CD4-positive, alpha-beta memory T cell (primary cell): ENCODE data around the gene ARAP1. TPM values are rescaled to one million over a fixed set of nuclear protein-coding genes. Genes with fewer than 3 reads are reported as not detected.

Source experiments
- CTCF ChIA-PET: fragments of 350-600 bp; sonication (Branson Sonifier 250); formaldehyde crosslinking; loops from one replicate; lab custom pipeline; 2021; ENCODE audit warnings: inconsistent platforms; ENCODE audit not compliant: partially characterized antibody; lab: Charles Lee
- POLR2A ChIA-PET: fragments of 350-600 bp; sonication (Branson Sonifier 250); formaldehyde crosslinking; loops from one replicate; lab custom pipeline; 2021; ENCODE audit not compliant: partially characterized antibody; lab: Charles Lee
- DNase-seq, 5 donors: peaks; one replicate each; pipeline versions ENCODE4 v3.0.0 to v3.0.0-alpha.2; 2020 to 2022; ENCODE audit warnings: mixed read lengths in 1 of 5
- H3K27ac ChIP-seq: one replicate; pipeline ENCODE4 v1.7.0; 2013; ENCODE audit warnings: low read depth, low read length
- H3K27me3 ChIP-seq: 2 replicates; pipeline ENCODE4 v1.7.0; 2013; ENCODE audit warnings: mild to moderate bottlenecking, low read length, moderate library complexity; ENCODE audit not compliant: insufficient read depth
- H3K36me3 ChIP-seq: 2 replicates; pipeline ENCODE4 v1.7.0; 2013; ENCODE audit warnings: mild to moderate bottlenecking, low read length, moderate library complexity; ENCODE audit not compliant: insufficient read depth
- H3K4me1 ChIP-seq: 2 replicates; pipeline ENCODE4 v1.7.0; 2013; ENCODE audit warnings: mild to moderate bottlenecking, low read length, moderate library complexity; ENCODE audit not compliant: insufficient read depth
- H3K4me3 ChIP-seq, 2 donors: one replicate each; pipeline ENCODE4 v1.7.0; 2013; ENCODE audit warnings: low read length in 2 of 2, mild to moderate bottlenecking in 1 of 2
- H3K9me3 ChIP-seq, 2 donors: one replicate each; pipeline ENCODE4 v1.7.0; 2013; ENCODE audit warnings: low read length in 2 of 2, control low read depth in 1 of 2; ENCODE audit not compliant: control insufficient read depth in 1 of 2
- H3K27ac Mint-ChIP-seq, 7 donors: one replicate each; pipeline ENCODE4 v1.8.0; 2020 to 2021; ENCODE audit warnings: mixed read lengths in 7 of 7, mild to moderate bottlenecking in 6 of 7, inconsistent platforms in 3 of 7, moderate library complexity in 3 of 7
- H3K27me3 Mint-ChIP-seq, 2 donors: one replicate each; pipeline ENCODE4 v1.8.0; 2020 to 2021; ENCODE audit warnings: mixed read lengths in 2 of 2
- H3K36me3 Mint-ChIP-seq, 2 donors: one replicate each; pipeline ENCODE4 v1.8.0; 2020 to 2021; ENCODE audit warnings: mixed read lengths in 2 of 2, inconsistent platforms in 1 of 2, mild to moderate bottlenecking in 1 of 2
- H3K4me1 Mint-ChIP-seq, 4 donors: one replicate each; pipeline ENCODE4 v1.8.0; 2020 to 2021; ENCODE audit warnings: mixed read lengths in 4 of 4, mild to moderate bottlenecking in 1 of 4
- H3K4me3 Mint-ChIP-seq, 8 donors: one replicate each; pipeline ENCODE4 v1.8.0; 2020 to 2021; ENCODE audit warnings: mixed read lengths in 8 of 8, mild to moderate bottlenecking in 7 of 8, moderate library complexity in 6 of 8, inconsistent platforms in 3 of 8
- H3K9me3 Mint-ChIP-seq, 8 donors: one replicate each; pipeline ENCODE4 v1.8.0; 2020 to 2021; ENCODE audit warnings: mixed read lengths in 8 of 8, mild to moderate bottlenecking in 5 of 8, inconsistent platforms in 3 of 8, moderate library complexity in 1 of 8
- intact Hi-C: fragments of 100-400 bp; cut with micrococcal nuclease; formaldehyde crosslinking; loops from one replicate; pipeline ENCODE4 v1.15.1; 2023
- polyA plus RNA-seq, 2 donors: library from polyadenylated mRNA; unstranded; fragments of 300-500 nt; fragmentation: Illumina TruSeq; gene quantifications; one replicate each; pipeline ENCODE4 v1.2.3, GENCODE V29; 2021
- total RNA-seq, 2 experiments: library from RNA; stranded (reverse); gene quantifications; one replicate each; pipeline ENCODE4 v1.2.3, GENCODE V29; 2021

Gene ARAP1
- total and polyA plus RNA-seq, 4 experiments from 2014 or later, result 9.5 to 157 (median 90.1) TPM

- H3K4me1 Mint-ChIP-seq, result peaks cover 12 to 19% (median 15%) of the 10 kb centered on the region in 4 donors
- no peaks in the 10 kb centered on the region for H3K9me3 Mint-ChIP-seq
- Histone ChIP-seq H3K36me3 (peaks cover 59% of the 10 kb centered on the region), H3K27ac (no peak overlapping the region), H3K4me1 (no peaks in the 10 kb centered on the region), H3K4me3 (no peak overlapping the region), H3K27me3 (no peaks in the 10 kb centered on the region), H3K9me3 (no peaks in the 10 kb centered on the region)
- no peaks in the 10 kb centered on the region for H3K27me3 Mint-ChIP-seq
- intact Hi-C loops, result loop anchor here (5.0 kb wide), 1 partner anchor 34 kb away; no protein-coding TSS in a partner anchor
- no peak for DNase-seq
- ChIA-PET POLR2A (interaction anchor here (0.6 kb wide), 1 partner anchor 13 kb away, joined by 4 read pairs; no protein-coding TSS in a partner anchor), CTCF (no interaction called here)
- H3K27ac Mint-ChIP-seq, result peak overlapping the region in 5 of 7 donors; percentile 15 to 57 (median 36)
- no peak overlapping the region for H3K4me3 Mint-ChIP-seq
- H3K36me3 Mint-ChIP-seq, result peaks cover 16 to 67% of the 10 kb centered on the region in 2 donors
These were observed 63.7 kb downstream of the ARAP1 start for GRCh38 chr11:72688486-72688885.

DNA sequence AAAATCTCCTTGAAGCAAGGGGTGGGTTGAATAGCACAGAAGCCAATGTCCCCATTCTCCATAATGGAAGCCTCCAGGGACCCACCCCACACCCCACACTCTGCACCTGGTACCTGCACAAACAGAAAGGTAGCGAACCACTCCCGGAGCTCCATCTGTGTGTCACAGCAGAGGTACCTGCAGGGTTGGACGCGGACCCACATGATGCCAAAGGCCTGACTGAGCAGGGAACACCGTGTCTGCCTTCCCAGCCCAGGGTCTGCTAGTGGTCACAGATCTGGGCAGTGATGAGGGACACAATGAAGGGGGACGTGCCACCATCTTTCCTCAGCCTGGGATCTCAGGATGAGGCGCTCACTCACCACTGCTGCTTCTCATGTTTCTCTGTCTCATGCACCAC, 64.9 kb downstream of the ARAP1 start:
- peak overlapping the region in 6 of 7 donors; percentile 2 to 90 (median 42) for H3K27ac Mint-ChIP-seq
- ChIA-PET CTCF (no interaction called here), POLR2A (no interaction called here)
- H3K4me1 Mint-ChIP-seq, result peaks cover 12 to 21% (median 15%) of the 10 kb centered on the region in 4 donors
- peaks cover 48% of the 10 kb centered on the region for H3K36me3 ChIP-seq
- H3K4me3 Mint-ChIP-seq, result no peak overlapping the region
- H3K27me3 Mint-ChIP-seq, result no peaks in the 10 kb centered on the region
- DNase-seq, result no peak
- H3K4me1 ChIP-seq, result no peaks in the 10 kb centered on the region
- no peak overlapping the region for H3K27ac ChIP-seq
- H3K4me3 ChIP-seq, result no peak overlapping the region
- H3K36me3 Mint-ChIP-seq, result peaks cover 11 to 60% of the 10 kb centered on the region in 2 donors
- H3K9me3 Mint-ChIP-seq, result no peaks in the 10 kb centered on the region
- no peaks in the 10 kb centered on the region for H3K27me3 ChIP-seq
- no peaks in the 10 kb centered on the region for H3K9me3 ChIP-seq
- intact Hi-C loops, result loop anchor here (5.0 kb wide), 1 partner anchor 35 kb away; no protein-coding TSS in a partner anchor

DNA sequence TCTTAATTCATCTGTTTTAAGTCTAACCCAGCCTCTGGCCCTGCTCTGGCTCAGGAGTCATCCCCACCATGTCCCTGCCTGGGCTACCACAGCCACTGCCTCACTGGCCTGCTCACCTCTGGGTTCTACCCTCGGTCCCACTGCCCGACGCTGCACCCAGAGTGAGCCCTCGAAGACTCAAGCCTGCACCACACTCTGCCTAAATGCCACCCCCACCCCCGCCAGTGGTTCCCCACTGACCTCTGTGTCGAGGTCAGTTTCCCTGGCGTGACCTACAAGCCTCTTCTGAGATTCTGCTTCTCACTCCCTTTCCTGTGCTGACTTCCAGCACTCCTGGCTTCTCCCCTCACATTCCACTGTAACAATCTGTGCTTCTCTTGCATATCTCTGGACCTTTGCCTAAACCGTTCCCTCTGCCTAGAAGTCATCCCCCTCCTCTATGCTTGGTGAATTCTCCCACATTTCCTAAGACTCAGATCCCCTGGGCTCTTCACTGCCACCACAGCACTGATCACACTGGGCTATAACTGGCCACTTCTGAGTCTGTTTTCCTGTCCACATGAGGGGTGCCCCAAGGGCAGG, 65.5 kb downstream of the ARAP1 start:
- Histone ChIP-seq H3K27me3 (no peaks in the 10 kb centered on the region), H3K4me3 (no peak overlapping the region), H3K4me1 (no peaks in the 10 kb centered on the region), H3K27ac (no peak overlapping the region), H3K9me3 (no peaks in the 10 kb centered on the region), H3K36me3 (peaks cover 42% of the 10 kb centered on the region)
- POLR2A ChIA-PET, result no interaction called here
- peaks cover 11 to 54% of the 10 kb centered on the region in 2 donors for H3K36me3 Mint-ChIP-seq
- no peaks in the 10 kb centered on the region for H3K27me3 Mint-ChIP-seq
- DNase-seq, result no peak
- peak overlapping the region; percentile 14 to 92 (median 25) for H3K27ac Mint-ChIP-seq
- peaks cover 12 to 23% (median 15%) of the 10 kb centered on the region in 4 donors for H3K4me1 Mint-ChIP-seq
- intact Hi-C loops, result loop anchor here (5.0 kb wide), 1 partner anchor 36 kb away; no protein-coding TSS in a partner anchor
- no peak overlapping the region for H3K4me3 Mint-ChIP-seq
- no peaks in the 10 kb centered on the region for H3K9me3 Mint-ChIP-seq
- CTCF ChIA-PET, result interaction anchor here (0.6 to 1.2 kb wide), 4 partner anchors 100 to 491 kb away, joined by 3 to 4 read pairs (median 4); no protein-coding TSS in a partner anchor

DNA sequence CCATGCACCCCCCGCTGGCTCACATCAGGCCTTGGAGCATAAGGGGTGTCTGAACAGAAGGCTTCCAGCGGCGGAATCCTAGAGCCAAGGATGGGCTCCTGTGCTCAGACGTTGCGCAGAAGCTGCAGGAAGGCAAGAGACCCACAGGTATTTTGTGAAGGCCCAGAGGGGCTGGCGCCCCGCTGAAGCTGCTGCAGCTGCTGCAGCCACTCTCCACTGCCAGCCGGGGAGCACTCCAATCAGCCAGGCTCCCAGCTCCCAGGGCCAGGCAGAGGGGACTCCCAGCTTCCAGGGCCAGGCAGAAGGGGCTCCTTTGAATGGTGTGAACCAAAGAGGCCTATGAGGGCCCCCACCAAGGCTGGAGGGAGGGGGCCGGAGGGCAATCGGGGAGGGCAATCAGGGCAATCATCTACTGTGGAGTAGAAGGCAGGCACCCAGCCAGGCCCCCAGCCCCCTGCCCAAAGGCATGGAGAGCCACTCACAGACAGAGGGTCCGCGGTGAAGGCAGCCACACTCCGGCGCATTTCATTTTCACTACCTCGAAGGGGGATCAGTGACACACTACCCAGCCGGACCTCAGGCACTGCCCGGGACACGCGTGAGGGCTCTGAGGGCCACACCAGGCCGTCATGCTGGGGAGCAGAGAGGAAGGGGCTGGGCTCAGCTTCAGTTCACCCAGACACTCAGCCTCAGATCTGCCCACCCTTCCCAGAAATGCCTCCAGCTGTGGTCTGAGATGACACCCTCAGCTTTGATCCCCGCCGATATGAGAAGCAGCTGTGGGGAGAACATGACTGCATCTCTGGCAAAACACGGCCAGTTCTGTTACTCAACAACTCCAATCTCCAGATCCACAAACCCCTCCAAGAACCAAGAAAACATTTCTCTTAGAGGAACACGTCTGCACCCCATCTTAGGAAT, 66.4 kb downstream of the ARAP1 start:
- Histone ChIP-seq H3K4me3 (no peak overlapping the region), H3K4me1 (no peaks in the 10 kb centered on the region), H3K9me3 (no peaks in the 10 kb centered on the region), H3K27me3 (no peaks in the 10 kb centered on the region), H3K36me3 (peaks cover 33% of the 10 kb centered on the region), H3K27ac (no peak overlapping the region)
- CTCF ChIA-PET, result interaction anchor here (0.6 to 3.1 kb wide), 10 partner anchors 14 to 492 kb away, joined by 3 to 15 read pairs (median 4); partner anchors contain the start of gene STARD10
- Mint-ChIP-seq H3K4me1 (peaks cover 12 to 23% (median 15%) of the 10 kb centered on the region in 4 donors), H3K27ac (peak overlapping the region; percentile 9 to 92 (median 25)), H3K36me3 (peaks cover 11 to 45% of the 10 kb centered on the region in 2 donors), H3K4me3 (no peak overlapping the region), H3K27me3 (no peaks in the 10 kb centered on the region), H3K9me3 (no peaks in the 10 kb centered on the region)
- intact Hi-C loops, result loop anchor here (2.0 to 5.0 kb wide), 2 partner anchors 36 to 163 kb away; no protein-coding TSS in a partner anchor
- DNase-seq, result no peak
- POLR2A ChIA-PET, result no interaction called here

- no peak overlapping the region for H3K4me3 ChIP-seq
- Mint-ChIP-seq H3K27ac (no peak overlapping the region), H3K36me3 (peaks cover 6 to 32% of the 10 kb centered on the region in 2 donors), H3K9me3 (no peaks in the 10 kb centered on the region), H3K4me1 (peaks cover 11 to 23% (median 15%) of the 10 kb centered on the region in 4 donors), H3K4me3 (no peak overlapping the region), H3K27me3 (no peaks in the 10 kb centered on the region)
- POLR2A ChIA-PET, result interaction anchor here (0.7 kb wide), 2 partner anchors 40 to 108 kb away, joined by 3 to 4 read pairs; no protein-coding TSS in a partner anchor
- H3K4me1 ChIP-seq, result no peaks in the 10 kb centered on the region
- peaks cover 21% of the 10 kb centered on the region for H3K36me3 ChIP-seq
- H3K27me3 ChIP-seq, result no peaks in the 10 kb centered on the region
- DNase-seq, result peak in 4 of 5 donors; percentile 31 to 41 (median 36)
- intact Hi-C loops, result loop anchor here (1.0 to 5.0 kb wide), 3 partner anchors 108 to 494 kb away; partner anchors contain the start of gene STARD10
- H3K27ac ChIP-seq, result no peak overlapping the region
- no peaks in the 10 kb centered on the region for H3K9me3 ChIP-seq
- CTCF ChIA-PET, result interaction anchor here (0.6 to 3.1 kb wide), 21 partner anchors 13 to 493 kb away, joined by 3 to 15 read pairs (median 3); partner anchors contain the start of gene STARD10
These were observed 67.8 kb downstream of the ARAP1 start for GRCh38 chr11:72684236-72684912.

- peaks cover 11 to 23% (median 15%) of the 10 kb centered on the region in 4 donors for H3K4me1 Mint-ChIP-seq
- Histone ChIP-seq H3K36me3 (peaks cover 15% of the 10 kb centered on the region), H3K27me3 (no peaks in the 10 kb centered on the region), H3K27ac (no peak overlapping the region), H3K4me3 (no peak overlapping the region), H3K9me3 (no peaks in the 10 kb centered on the region), H3K4me1 (no peaks in the 10 kb centered on the region)
- no peak overlapping the region for H3K4me3 Mint-ChIP-seq
- intact Hi-C loops, result loop anchor here (1.0 to 5.0 kb wide), 6 partner anchors 94 to 495 kb away; partner anchors contain the start of gene STARD10
- peaks cover 6 to 30% of the 10 kb centered on the region in 2 donors for H3K36me3 Mint-ChIP-seq
- ChIA-PET POLR2A (interaction anchor here (0.9 kb wide), 1 partner anchor 38 kb away, joined by 4 read pairs; no protein-coding TSS in a partner anchor), CTCF (interaction anchor here (0.6 to 3.1 kb wide), 18 partner anchors 12 to 494 kb away, joined by 3 to 15 read pairs (median 4); partner anchors contain the start of gene STARD10)
- H3K27me3 Mint-ChIP-seq, result no peaks in the 10 kb centered on the region
- DNase-seq, result peak; percentile 43 to 58 (median 53)
- H3K27ac Mint-ChIP-seq, result peak overlapping the region in 2 of 7 donors; percentile 13 to 57
- no peaks in the 10 kb centered on the region for H3K9me3 Mint-ChIP-seq
These were observed 68.4 kb downstream of the ARAP1 start for GRCh38 chr11:72683782-72684200.
